GM13977 (cell line): ENCODE measurements around the gene KLHL17.
A peak's percentile ranks its signal among the peaks of the same experiment; 100 is the strongest.

ENCODE experiments used
- DNase-seq: peaks from one replicate; pipeline ENCODE4 v3.0.0; 2012; ENCODE audit warnings: low spot score
- CTCF ChIP-seq: IDR thresholded peaks from 2 replicates; pipeline ENCODE4 v1.5.1; 2012; ENCODE audit warnings: mild to moderate bottlenecking, control low read depth; ENCODE audit not compliant: insufficient read depth; ENCODE audit errors: extremely low read depth, missing control alignments
- in situ Hi-C: fragments of 300-500 bp; cut with MboI; formaldehyde crosslinking; loops from one replicate; pipeline ENCODE4 v1.12.0; 2022; ENCODE audit warnings: low sequenced_read_pairs, low pct_unique_long_range_greater_than_20kb, mixed read lengths, inconsistent platforms; ENCODE audit not compliant: unreplicated experiment

The KLHL17 gene

DNA sequence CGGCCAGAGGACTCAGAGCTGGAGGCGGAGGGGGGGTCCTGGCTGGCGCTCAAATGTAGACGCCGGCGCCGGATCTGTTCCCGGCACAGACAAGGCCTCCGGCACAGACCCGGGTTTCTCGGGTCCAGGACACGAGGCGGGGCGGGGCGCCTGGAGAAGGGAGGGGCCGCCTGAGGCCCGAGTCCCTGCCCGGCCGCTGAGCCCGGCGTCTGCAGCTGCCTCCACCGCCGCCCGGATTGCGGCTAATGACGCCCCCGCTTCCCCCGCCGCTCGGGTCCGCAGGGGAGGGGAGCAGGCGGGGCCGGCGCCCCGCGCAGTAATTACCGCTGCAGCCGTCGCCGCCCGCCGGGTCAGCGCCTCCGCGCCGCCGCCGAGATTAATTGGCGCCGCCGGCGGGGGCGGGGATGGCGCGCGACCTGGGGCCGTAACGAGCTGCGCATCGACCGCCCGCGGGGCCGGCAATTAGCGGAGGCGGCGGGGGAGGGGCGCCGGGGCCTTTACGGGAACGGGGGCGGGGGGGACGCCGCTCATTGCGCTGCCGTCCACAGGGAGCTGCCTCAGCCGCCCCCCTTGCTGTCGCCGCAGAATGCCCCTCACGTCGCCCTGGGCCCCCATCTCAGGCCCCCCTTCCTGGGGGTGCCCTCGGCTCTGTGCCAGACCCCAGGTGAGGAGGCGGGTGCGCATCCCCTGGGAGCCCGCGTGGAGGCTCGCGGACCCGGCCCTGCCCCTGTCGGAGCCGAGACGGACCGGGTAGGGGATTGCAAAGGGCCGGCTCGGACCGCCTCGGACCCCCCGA lies 18.6 kb upstream of the KLHL17 start:
- peak; percentile 84 for DNase-seq
- in situ Hi-C loops, result no loop called here

GRCh38 chr1:942411-942821 lies 18.0 kb upstream of the KLHL17 start:
- in situ Hi-C loops, result no loop called here
- DNase-seq, result peak; percentile 75

More for the DNA sequence above, 18.6 kb upstream of the KLHL17 start:
- TF ChIP-seq CTCF, result no peak

GRCh38 chr1:942864-943533 lies 17.4 kb upstream of the KLHL17 start:
- DNase-seq, result no peak
- no peak for TF ChIP-seq CTCF
- in situ Hi-C loops, result no loop called here

More at GRCh38 chr1:942411-942821, 18.0 kb upstream of the KLHL17 start:
- no peak for TF ChIP-seq CTCF

GRCh38 chr1:943545-944340 lies 16.6 kb upstream of the KLHL17 start:
- in situ Hi-C loops, result no loop called here
- DNase-seq, result no peak
- no peak for TF ChIP-seq CTCF

GRCh38 chr1:944341-945325 lies 15.8 kb upstream of the KLHL17 start:
- DNase-seq, result no peak
- TF ChIP-seq CTCF, result no peak
- in situ Hi-C loops, result no loop called here
